AG08396 (cell line): ENCODE measurements around the gene TGM3.
"Not testable (repeated sequence)": the region's sequence is repeated elsewhere in the genome, so short reads cannot be mapped to it uniquely, and the experiment has no call there.

Experiments
- DNase-seq: peaks from one replicate; pipeline ENCODE4 v3.0.0; 2012; ENCODE audit warnings: low spot score, mixed read lengths

The TGM3 gene

GRCh38 chr20:2295886-2296515, at the start of gene TGM3:
Gene TGM3 (plus strand): TSS chr20:2296001. CDS start chr20:2296064, 63 bp downstream.
- DNase-seq, result no peak

- no peak for DNase-seq
Observed at GRCh38 chr20:2246069-2246491, 49.7 kb upstream of the TGM3 start.

GRCh38 chr20:2248837-2249236, 47.0 kb upstream of the TGM3 start:
- DNase-seq, result no peak

GRCh38 chr20:2249935-2250334, 45.9 kb upstream of the TGM3 start:
- DNase-seq, result no peak

GRCh38 chr20:2252419-2252997, 43.3 kb upstream of the TGM3 start:
- no peak for DNase-seq

GRCh38 chr20:2253256-2253655, 42.5 kb upstream of the TGM3 start:
- no peak for DNase-seq

GRCh38 chr20:2254333-2254732, 41.5 kb upstream of the TGM3 start:
- no peak for DNase-seq

GRCh38 chr20:2255926-2256531, 39.8 kb upstream of the TGM3 start:
- DNase-seq, result no peak

- DNase-seq, result no peak
Observed at GRCh38 chr20:2259731-2260130, 36.1 kb upstream of the TGM3 start.

GRCh38 chr20:2260250-2260649, 35.6 kb upstream of the TGM3 start:
- no peak for DNase-seq

GRCh38 chr20:2261046-2261485, 34.7 kb upstream of the TGM3 start:
- DNase-seq, result no peak

GRCh38 chr20:2261629-2262028, 34.2 kb upstream of the TGM3 start:
- no peak for DNase-seq

GRCh38 chr20:2264118-2264517, 31.7 kb upstream of the TGM3 start:
- no peak for DNase-seq

- not testable (repeated sequence) for DNase-seq
Observed at GRCh38 chr20:2264621-2265374, 31.0 kb upstream of the TGM3 start.

- DNase-seq, result no peak
Observed at GRCh38 chr20:2273634-2274302, 22.0 kb upstream of the TGM3 start.

GRCh38 chr20:2276015-2276414, 19.8 kb upstream of the TGM3 start:
- no peak for DNase-seq

- DNase-seq, result no peak
Observed at GRCh38 chr20:2279253-2279779, 16.5 kb upstream of the TGM3 start.

GRCh38 chr20:2280082-2280481, 15.7 kb upstream of the TGM3 start:
- DNase-seq, result no peak

GRCh38 chr20:2281563-2281962, 14.2 kb upstream of the TGM3 start:
- DNase-seq, result no peak

- no peak for DNase-seq
Observed at GRCh38 chr20:2282181-2282580, 13.6 kb upstream of the TGM3 start.

- no peak for DNase-seq
Observed at GRCh38 chr20:2283706-2284423, 11.9 kb upstream of the TGM3 start.
